Mesenchymal stem cell (in vitro differentiated cells and primary cell): ENCODE results near the gene ZNF280C.

Source experiments
- DNase-seq: peaks from one replicate; pipeline ENCODE4 v3.0.0-alpha.2; 2013
- H2AFZ ChIP-seq: one replicate; pipeline ENCODE4 v1.6.1; 2013; ENCODE audit warnings: low read depth, mild to moderate bottlenecking, control low read depth, inconsistent platforms, low read length, moderate library complexity
- H2AK5ac ChIP-seq: 2 replicates; pipeline ENCODE4 v1.6.1; 2013; ENCODE audit warnings: low read length, moderate library complexity, mild to moderate bottlenecking, inconsistent platforms; ENCODE audit not compliant: severe bottlenecking
- H2BK120ac ChIP-seq: one replicate; pipeline ENCODE4 v1.6.1; 2013; ENCODE audit warnings: low read depth, mild to moderate bottlenecking, inconsistent platforms, low read length, moderate library complexity
- H2BK12ac ChIP-seq, 2 experiments: one replicate each; pipeline ENCODE4 v1.6.1; 2013; ENCODE audit warnings: inconsistent platforms in 2 of 2, low read length in 2 of 2, mild to moderate bottlenecking in 2 of 2, moderate library complexity in 2 of 2, control low read depth in 1 of 2
- H2BK15ac ChIP-seq: one replicate; pipeline ENCODE4 v1.6.1; 2013; ENCODE audit warnings: mild to moderate bottlenecking, low read depth, inconsistent platforms; ENCODE audit not compliant: poor library complexity, severe bottlenecking
- H2BK5ac ChIP-seq: 2 replicates; pipeline ENCODE4 v1.6.1; 2013; ENCODE audit warnings: low read depth, mild to moderate bottlenecking, low read length, control low read depth, inconsistent platforms; ENCODE audit not compliant: poor library complexity, severe bottlenecking
- H3K14ac ChIP-seq, 2 experiments: one replicate each; pipeline ENCODE4 v1.6.1; 2013; ENCODE audit warnings: inconsistent platforms in 2 of 2, low read length in 2 of 2, control low read depth in 1 of 2, mild to moderate bottlenecking in 1 of 2, moderate library complexity in 1 of 2
- H3K18ac ChIP-seq, 2 experiments: one replicate each; pipeline ENCODE4 v1.6.1; 2013; ENCODE audit warnings: inconsistent platforms in 2 of 2, low read length in 2 of 2, control low read depth in 1 of 2, low read depth in 1 of 2, mild to moderate bottlenecking in 1 of 2
- H3K23ac ChIP-seq, 2 experiments: one replicate each; pipeline ENCODE4 v1.6.1; 2013; ENCODE audit warnings: inconsistent platforms in 2 of 2, low read length in 2 of 2, mild to moderate bottlenecking in 2 of 2, moderate library complexity in 2 of 2, control low read depth in 1 of 2
- H3K27ac ChIP-seq: 2 replicates; pipeline ENCODE4 v1.5.1; 2013; ENCODE audit warnings: mild to moderate bottlenecking, moderate library complexity, low read length, control low read depth, inconsistent platforms; ENCODE audit not compliant: poor library complexity, severe bottlenecking
- H3K27me3 ChIP-seq, 2 experiments: 2 replicates each; pipeline versions ENCODE4 v1.6.1 to v1.7.0; 2013; ENCODE audit warnings: low read length in 2 of 2, mild to moderate bottlenecking in 2 of 2, moderate library complexity in 2 of 2, control low read depth in 1 of 2, inconsistent platforms in 1 of 2; ENCODE audit not compliant: control insufficient read depth in 1 of 2, insufficient read depth in 1 of 2
- H3K36me3 ChIP-seq, 2 experiments: 2 replicates each; pipeline versions ENCODE4 v1.6.1 to v1.7.0; 2013; ENCODE audit warnings: low read length in 2 of 2, control low read depth in 1 of 2, inconsistent platforms in 1 of 2, low read depth in 1 of 2, mild to moderate bottlenecking in 1 of 2; ENCODE audit not compliant: insufficient read depth in 2 of 2, control insufficient read depth in 1 of 2
- H3K4ac ChIP-seq, 2 experiments: one replicate each; pipeline ENCODE4 v1.6.1; 2013; ENCODE audit warnings: inconsistent platforms in 2 of 2, low read length in 2 of 2, mild to moderate bottlenecking in 2 of 2, moderate library complexity in 2 of 2, control low read depth in 1 of 2, low read depth in 1 of 2
- H3K4me1 ChIP-seq: 2 replicates; pipeline ENCODE4 v1.6.1; 2013; ENCODE audit warnings: low read depth, low read length, control low read depth; ENCODE audit not compliant: control insufficient read depth, insufficient read depth
- H3K4me2 ChIP-seq: 2 replicates; pipeline ENCODE4 v1.6.1; 2013; ENCODE audit warnings: low read length, mild to moderate bottlenecking, inconsistent platforms; ENCODE audit not compliant: poor library complexity, severe bottlenecking
- H3K4me3 ChIP-seq, 2 experiments: 2 replicates each; pipeline versions ENCODE4 v1.5.1 to v1.7.0; 2013; ENCODE audit warnings: low read length in 2 of 2, mild to moderate bottlenecking in 2 of 2, control low read depth in 1 of 2, low read depth in 1 of 2; ENCODE audit not compliant: insufficient read depth in 1 of 2
- H3K79me1 ChIP-seq: replicated peaks from 2 replicates; pipeline ENCODE4 v1.6.1; 2013; ENCODE audit warnings: mild to moderate bottlenecking, control low read depth, low read length, inconsistent platforms; ENCODE audit not compliant: poor library complexity, severe bottlenecking
- H3K9ac ChIP-seq: 2 replicates; pipeline ENCODE4 v1.7.0; 2013; ENCODE audit warnings: mild to moderate bottlenecking, low read length, moderate library complexity
- H3K9me3 ChIP-seq: 2 replicates; pipeline ENCODE4 v1.7.0; 2013; ENCODE audit warnings: mild to moderate bottlenecking, low read length; ENCODE audit not compliant: control insufficient read depth
- H4K8ac ChIP-seq: one replicate; pipeline ENCODE4 v1.6.1; 2013; ENCODE audit warnings: inconsistent platforms, mild to moderate bottlenecking, low read length, moderate library complexity
- H4K91ac ChIP-seq: one replicate; pipeline ENCODE4 v1.6.1; 2013; ENCODE audit warnings: mild to moderate bottlenecking, low read length, inconsistent platforms
- WGBS: methylation state at CpG from one replicate; pipeline ENCODE4 v1.1.7; 2013; ENCODE audit warnings: mixed read lengths; 5-methylcytosine and 5-hydroxymethylcytosine counted together

The ZNF280C gene

DNA sequence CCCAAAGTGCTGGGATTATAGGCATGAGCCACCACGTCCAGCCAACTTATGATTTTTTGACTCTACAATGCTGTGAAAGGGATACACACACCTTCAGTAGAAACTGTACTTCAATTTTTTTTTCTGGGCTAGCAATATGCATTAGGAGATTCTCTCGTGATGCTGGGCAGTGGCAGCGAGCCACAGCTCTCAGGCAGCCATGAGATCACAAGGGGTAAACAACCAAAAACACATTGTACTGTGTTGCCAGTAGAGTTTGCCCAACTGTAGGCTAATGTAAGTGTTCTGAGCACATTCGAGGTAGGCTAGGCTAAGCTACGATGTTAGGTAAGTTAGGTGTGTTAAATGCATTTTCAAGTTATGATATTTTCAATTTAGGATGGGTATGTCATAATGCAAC, 71.2 kb downstream of the ZNF280C start:
- WGBS, result 91% methylated on average over 2 of the region's 5 CpGs
- Histone ChIP-seq H3K4me1 (no peaks in the 10 kb centered on the region), H3K4me3 (no peak overlapping the region), H3K9ac (no peak overlapping the region), H3K14ac (no peak overlapping the region), H2BK5ac (no peak overlapping the region), H3K27me3 (peaks cover 0 to 10% of the 10 kb centered on the region in 2 experiments), H2BK15ac (no peak overlapping the region), H2AK5ac (no peak overlapping the region), H3K9me3 (no peaks in the 10 kb centered on the region), H4K8ac (no peak overlapping the region), H3K18ac (no peak overlapping the region), H3K23ac (no peak overlapping the region), H2BK120ac (no peak overlapping the region), H4K91ac (no peak overlapping the region), H3K36me3 (peaks cover 0 to 2% of the 10 kb centered on the region in 2 experiments), H3K4ac (no peak overlapping the region), H3K27ac (no peak overlapping the region), H3K4me2 (no peak overlapping the region), H3K79me1 (no peaks in the 10 kb centered on the region), H2BK12ac (no peak overlapping the region), H2AFZ (no peak overlapping the region)
- no peak for DNase-seq

- Histone ChIP-seq H3K4ac (no peak overlapping the region), H3K9ac (no peak overlapping the region), H3K36me3 (no peaks in the 10 kb centered on the region), H3K27ac (no peak overlapping the region), H2BK15ac (no peak overlapping the region), H3K27me3 (peaks cover 0 to 10% of the 10 kb centered on the region in 2 experiments), H2AFZ (no peak overlapping the region), H4K91ac (no peak overlapping the region), H3K23ac (no peak overlapping the region), H3K4me2 (no peak overlapping the region), H3K18ac (no peak overlapping the region), H4K8ac (no peak overlapping the region), H3K9me3 (no peaks in the 10 kb centered on the region), H2BK5ac (no peak overlapping the region), H2BK120ac (no peak overlapping the region), H3K79me1 (no peaks in the 10 kb centered on the region), H3K4me3 (no peak overlapping the region), H3K4me1 (no peaks in the 10 kb centered on the region), H2AK5ac (no peak overlapping the region), H2BK12ac (no peak overlapping the region), H3K14ac (no peak overlapping the region)
- peak; percentile 75 for DNase-seq
- whole genome bisulfite sequencing, result 50% methylated on average over 2 of the region's 7 CpGs
Measured at GRCh38 chrX:130196466-130196865, 72.2 kb downstream of the ZNF280C start.

DNA sequence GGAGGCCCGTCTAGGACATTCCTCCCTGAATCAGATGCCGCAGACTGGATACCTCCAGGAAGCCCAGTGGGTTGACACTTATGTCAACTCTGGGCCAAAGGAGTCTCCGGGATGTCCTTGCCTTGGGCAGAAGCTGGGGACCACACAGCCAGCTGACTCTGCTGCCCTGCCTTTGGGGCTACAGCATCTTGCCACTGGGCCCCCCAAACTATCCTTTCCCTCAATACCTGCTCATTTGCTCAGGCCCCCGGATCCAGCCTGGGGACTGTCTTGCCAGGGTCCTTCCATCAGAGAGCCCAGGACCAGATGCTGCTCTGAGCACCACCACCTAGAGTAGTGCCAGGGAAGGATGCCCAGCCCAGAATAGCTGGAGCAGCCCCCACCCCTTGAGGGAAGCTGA, 77.9 kb downstream of the ZNF280C start:
- Histone ChIP-seq H2BK12ac (no peak overlapping the region), H4K91ac (no peak overlapping the region), H3K36me3 (no peaks in the 10 kb centered on the region), H3K79me1 (no peaks in the 10 kb centered on the region), H3K9me3 (no peaks in the 10 kb centered on the region), H2AK5ac (no peak overlapping the region), H2AFZ (no peak overlapping the region), H3K4ac (no peak overlapping the region), H3K4me3 (no peak overlapping the region), H3K18ac (no peak overlapping the region), H3K27ac (no peak overlapping the region), H3K14ac (no peak overlapping the region), H3K4me1 (no peaks in the 10 kb centered on the region), H3K9ac (no peak overlapping the region), H4K8ac (no peak overlapping the region), H2BK5ac (no peak overlapping the region), H3K27me3 (peaks cover 0 to 19% of the 10 kb centered on the region in 2 experiments), H3K23ac (no peak overlapping the region), H2BK15ac (no peak overlapping the region), H3K4me2 (no peak overlapping the region), H2BK120ac (no peak overlapping the region)
- DNase-seq, result no peak
- WGBS, result 93% methylated on average over 3 of the region's 4 CpGs

DNA sequence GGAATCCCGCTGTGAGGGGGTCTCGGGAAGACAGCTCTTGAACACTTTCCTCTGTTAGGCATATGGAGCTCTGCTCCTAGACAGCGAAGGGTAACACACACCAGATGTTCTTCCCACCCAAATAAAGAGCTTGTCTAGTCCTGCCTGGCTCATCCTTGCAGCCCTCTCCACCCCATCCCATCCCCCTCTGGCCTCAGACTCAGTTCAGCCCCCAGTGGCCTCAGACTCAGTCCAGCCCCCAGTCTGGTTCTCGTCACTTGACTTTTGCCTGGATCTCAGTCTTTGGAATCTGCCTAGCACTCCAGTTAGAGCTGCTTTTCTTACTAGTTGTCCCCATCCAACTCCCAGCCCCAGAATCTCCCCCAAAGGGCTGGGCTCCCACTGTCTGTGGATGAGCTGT, 82.0 kb downstream of the ZNF280C start:
- no peak overlapping the region for H3K4me3 ChIP-seq
- H2AK5ac ChIP-seq, result no peak overlapping the region
- no peak overlapping the region for H3K9ac ChIP-seq
- no peak overlapping the region for H2AFZ ChIP-seq
- WGBS, result 58% methylated on average over 4 of the region's 4 CpGs
- no peak overlapping the region for H3K4me2 ChIP-seq
- no peaks in the 10 kb centered on the region for H3K9me3 ChIP-seq
- DNase-seq, result no peak
- no peaks in the 10 kb centered on the region for H3K36me3 ChIP-seq
- no peak overlapping the region for H3K23ac ChIP-seq
- no peak overlapping the region for H2BK5ac ChIP-seq
- H2BK12ac ChIP-seq, result no peak overlapping the region
- no peak overlapping the region for H3K14ac ChIP-seq
- H3K27me3 ChIP-seq, result peaks cover 0 to 17% of the 10 kb centered on the region in 2 experiments
- peak overlapping the region; percentile 52 for H2BK15ac ChIP-seq
- H2BK120ac ChIP-seq, result peak overlapping the region; percentile 34
- H3K18ac ChIP-seq, result no peak overlapping the region
- no peak overlapping the region for H4K91ac ChIP-seq
- no peak overlapping the region for H3K4ac ChIP-seq
- no peak overlapping the region for H3K27ac ChIP-seq
- H3K4me1 ChIP-seq, result no peaks in the 10 kb centered on the region
- no peak overlapping the region for H4K8ac ChIP-seq
- no peaks in the 10 kb centered on the region for H3K79me1 ChIP-seq
